Renal cortical epithelial cell (primary cell): ENCODE measurements around the gene NRXN3. TPM values are rescaled to one million over a fixed set of nuclear protein-coding genes. Genes with fewer than 3 reads are reported as not detected.
"Not testable (repeated sequence)": the region's sequence is repeated elsewhere in the genome, so short reads cannot be mapped to it uniquely, and the experiment has no call there.

Experiments
- DNase-seq: peaks from one replicate; pipeline ENCODE4 v3.0.0-alpha.2; 2011; ENCODE audit warnings: low read depth
- total RNA-seq: library from RNA; depleted of rRNA; stranded (reverse); fragments of >200 nt; gene quantifications from 2 replicates; pipeline ENCODE4 v1.2.3, GENCODE V29; 2014

NRXN3 gene
- total RNA-seq, 1 donor from 2014 or later = 2.9 TPM

GRCh38 chr14:78403278-78403815, 233.2 kb downstream of the NRXN3 start:
- peak; percentile 98 for DNase-seq

GRCh38 chr14:78405079-78405856, 235.1 kb downstream of the NRXN3 start:
- DNase-seq = peak; percentile 69

GRCh38 chr14:78412475-78412874, 242.3 kb downstream of the NRXN3 start:
- DNase-seq = peak; percentile 27

DNA sequence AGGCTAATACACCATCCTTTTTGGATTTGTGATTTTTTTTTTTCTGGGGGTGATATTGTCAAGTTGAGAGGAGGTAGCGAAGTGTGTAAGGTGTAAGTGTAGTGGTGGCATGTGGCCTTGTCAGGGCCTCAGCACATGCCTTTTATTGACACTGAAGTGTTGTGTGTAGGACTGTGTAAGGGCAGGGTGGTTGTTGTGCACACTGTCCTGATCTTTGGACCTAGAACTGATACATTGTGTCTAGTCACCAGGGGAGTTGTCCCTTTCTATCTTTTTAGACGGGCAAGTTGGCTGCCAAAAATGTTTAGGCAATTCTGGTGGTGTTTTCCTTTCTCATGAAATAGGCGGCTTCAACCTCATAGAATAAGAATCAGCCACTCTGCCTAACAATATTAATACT, 244.0 kb downstream of the NRXN3 start:
- DNase-seq = no peak

- DNase-seq = no peak
Measured at GRCh38 chr14:78417532-78417931, 247.4 kb downstream of the NRXN3 start.

DNA sequence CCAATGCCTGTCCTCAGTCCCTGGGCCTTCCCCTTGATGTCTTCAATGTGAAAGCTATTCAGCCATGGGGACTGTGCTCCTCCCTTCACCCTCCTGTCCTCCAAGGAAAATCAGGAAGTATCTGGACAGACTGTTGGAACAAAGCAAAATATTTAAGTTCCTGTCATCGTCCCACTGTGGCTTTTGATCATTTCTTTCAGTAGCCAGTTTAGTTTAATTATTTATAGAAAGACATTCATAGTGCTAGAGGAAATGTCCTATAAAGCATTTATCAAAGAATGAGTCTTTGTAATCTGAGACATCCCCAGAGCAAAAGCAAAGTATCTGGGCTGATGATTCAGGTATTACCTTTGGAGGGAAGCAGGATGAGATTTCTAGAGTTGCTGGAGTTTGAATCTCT, 254.1 kb downstream of the NRXN3 start:
- DNase-seq = peak; percentile 69

- no peak for DNase-seq
Measured at GRCh38 chr14:78425330-78425729, 255.2 kb downstream of the NRXN3 start.

DNA sequence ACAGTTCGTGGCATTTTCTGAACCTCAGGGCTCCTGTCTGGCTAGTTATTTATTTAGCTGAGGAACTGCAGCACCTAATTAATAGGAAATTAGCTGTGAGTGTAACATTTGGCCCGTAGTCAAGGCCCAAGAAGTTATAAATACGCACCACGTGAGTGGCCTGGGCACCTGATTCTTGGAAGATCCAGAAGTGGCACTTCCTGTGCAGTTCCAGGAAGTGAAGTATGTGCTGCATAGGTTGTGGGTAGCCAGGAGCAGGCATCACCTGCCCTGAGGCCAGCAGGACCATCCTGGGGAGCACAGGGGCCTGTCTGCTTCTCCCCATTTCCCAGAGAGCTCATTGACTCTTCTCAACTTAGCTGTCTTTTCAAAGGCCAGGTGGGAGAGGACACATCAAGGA, 255.6 kb downstream of the NRXN3 start:
- peak; percentile 44 for DNase-seq

- no peak for DNase-seq
Measured at GRCh38 chr14:78432046-78432445, 261.9 kb downstream of the NRXN3 start.

- DNase-seq = not testable (repeated sequence)
Measured at GRCh38 chr14:78437448-78437847, 267.3 kb downstream of the NRXN3 start.

- no peak for DNase-seq
Measured at GRCh38 chr14:78440356-78440894, 270.3 kb downstream of the NRXN3 start.

GRCh38 chr14:78443834-78444233, 273.7 kb downstream of the NRXN3 start:
- no peak for DNase-seq

- DNase-seq = no peak
Measured at GRCh38 chr14:78445275-78445674, 275.1 kb downstream of the NRXN3 start.

GRCh38 chr14:78446807-78447206, 276.6 kb downstream of the NRXN3 start:
- DNase-seq = peak; percentile 25

GRCh38 chr14:78448164-78449094, 278.3 kb downstream of the NRXN3 start:
- peak; percentile 82 for DNase-seq

GRCh38 chr14:78450669-78451318, 280.6 kb downstream of the NRXN3 start:
- DNase-seq = no peak

- no peak for DNase-seq
Measured at GRCh38 chr14:78451319-78451695, 281.1 kb downstream of the NRXN3 start.

DNA sequence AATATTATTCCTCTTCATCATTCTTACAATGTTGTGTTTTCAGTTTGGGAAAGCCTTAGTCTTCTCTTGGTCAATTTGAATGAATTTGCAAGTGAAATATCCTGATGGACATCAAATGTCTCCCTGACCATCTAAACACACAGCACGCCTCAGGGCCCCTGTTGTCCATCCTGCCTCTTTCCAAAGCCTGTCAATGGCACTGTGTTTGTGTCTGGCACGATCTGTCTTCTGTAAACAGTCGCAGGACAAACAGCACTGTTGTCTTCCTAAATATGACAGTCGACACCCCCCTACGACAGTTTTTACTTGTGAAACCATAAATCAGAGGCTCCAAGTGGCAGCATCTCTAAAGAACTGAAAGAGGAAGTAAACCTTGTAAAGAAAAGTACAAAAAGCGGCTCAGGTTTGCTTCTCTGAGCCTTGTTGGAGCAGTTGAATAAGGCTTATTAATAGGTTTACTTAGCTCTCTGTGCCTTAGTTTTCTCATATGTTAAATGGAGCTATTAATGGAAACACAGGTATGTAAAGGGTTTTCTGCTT, 285.8 kb downstream of the NRXN3 start:
- DNase-seq = no peak

DNA sequence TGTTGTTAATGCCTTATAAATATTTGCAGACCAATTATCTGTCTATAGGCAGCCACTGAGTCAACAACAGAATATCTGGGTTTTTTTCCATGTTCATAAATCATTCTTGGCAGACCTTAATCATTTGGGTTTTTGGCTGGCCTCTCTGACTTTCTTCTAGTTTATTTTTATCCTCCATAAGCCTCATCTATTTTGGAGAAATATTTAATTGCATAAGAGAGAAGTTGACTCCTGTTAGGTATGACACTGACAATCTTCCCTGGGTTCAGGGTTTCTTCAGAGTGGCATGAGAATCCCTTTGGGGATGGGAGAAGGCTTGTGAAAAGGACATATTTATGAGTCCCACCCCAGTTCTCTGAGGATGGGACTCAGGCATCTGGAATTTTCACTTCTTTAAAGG, 299.8 kb downstream of the NRXN3 start:
- no peak for DNase-seq

- DNase-seq = no peak
Measured at GRCh38 chr14:78479127-78479780, 309.1 kb downstream of the NRXN3 start.

GRCh38 chr14:78484028-78484427, 313.9 kb downstream of the NRXN3 start:
- DNase-seq = no peak
